Inflammatory macrophage treated with lipopolysaccharide for 4 hours (primary cell): Measurements from ENCODE around the gene CHID1.

Experiments used
- DNase-seq: peaks from one replicate; pipeline ENCODE4 v3.0.0-alpha.2; 2020

The CHID1 gene

DNA sequence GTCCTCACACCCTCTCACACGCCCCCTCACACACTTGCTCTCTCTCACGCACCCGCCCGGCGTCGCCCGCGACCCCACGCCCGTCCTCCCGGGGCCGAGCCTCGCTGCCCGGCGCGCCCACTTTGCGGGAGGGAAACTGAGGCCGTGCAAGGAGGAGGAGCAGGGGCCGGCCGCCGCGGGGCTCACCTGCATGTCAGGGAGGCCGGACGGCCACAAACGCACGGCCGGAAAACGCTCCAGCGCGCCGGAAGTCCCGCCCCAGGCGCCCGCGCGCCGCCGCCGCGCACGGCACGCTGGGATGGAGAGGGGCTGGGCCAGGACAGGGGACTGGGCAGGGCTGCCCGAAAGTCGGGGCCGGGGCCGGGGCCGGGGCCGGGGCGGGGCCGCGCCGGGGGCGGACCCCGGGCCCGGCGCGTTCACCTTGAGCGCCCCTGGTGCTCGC is at the start of gene CHID1:
TSS of gene CHID1 (minus strand) at position 222 of the 442 bp plus-strand sequence. CDS start 5,994 bp downstream, outside the sequence.
- DNase-seq = peak; percentile 74

DNA sequence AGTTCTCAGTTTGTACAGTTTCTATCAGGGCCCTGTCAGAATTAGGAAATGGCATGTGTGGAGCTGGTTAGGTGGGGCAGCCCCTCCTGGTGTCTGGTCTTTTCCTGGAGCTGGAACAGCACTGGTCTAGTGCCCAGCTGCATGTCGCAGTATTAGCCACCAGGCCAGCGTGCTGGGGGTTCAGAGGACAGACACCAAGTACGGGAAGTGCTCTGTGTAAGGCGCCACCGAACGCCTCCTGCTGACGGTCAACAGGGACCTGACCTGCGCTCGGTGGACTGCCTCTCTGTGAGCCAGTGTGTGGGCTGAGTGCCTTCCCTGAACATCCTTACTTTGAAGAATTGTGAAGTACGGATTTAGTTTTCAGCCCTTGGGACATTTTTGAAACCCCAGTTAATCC is 49.0 kb upstream of the CHID1 start:
- DNase-seq = no peak

DNA sequence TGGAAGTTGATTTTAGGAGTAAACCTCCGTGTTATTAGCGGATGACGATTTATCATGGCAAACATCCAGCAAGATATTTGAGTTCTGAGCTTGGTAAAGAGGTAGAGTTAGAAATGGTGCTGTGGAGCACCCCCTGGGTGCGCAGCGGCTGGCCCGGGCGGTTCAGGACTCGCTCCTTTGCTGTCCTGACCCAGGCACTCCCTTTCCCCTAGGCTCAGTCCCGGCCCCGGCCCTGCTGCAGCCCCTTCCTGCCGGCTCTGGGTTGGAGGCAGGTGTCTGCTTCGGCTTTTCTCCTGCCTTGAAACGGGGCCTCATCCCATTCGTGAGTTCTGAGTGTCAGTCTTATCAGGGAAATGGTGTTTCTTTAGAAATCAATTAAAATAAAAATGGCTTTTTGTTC is 48.4 kb upstream of the CHID1 start:
- no peak for DNase-seq

DNA sequence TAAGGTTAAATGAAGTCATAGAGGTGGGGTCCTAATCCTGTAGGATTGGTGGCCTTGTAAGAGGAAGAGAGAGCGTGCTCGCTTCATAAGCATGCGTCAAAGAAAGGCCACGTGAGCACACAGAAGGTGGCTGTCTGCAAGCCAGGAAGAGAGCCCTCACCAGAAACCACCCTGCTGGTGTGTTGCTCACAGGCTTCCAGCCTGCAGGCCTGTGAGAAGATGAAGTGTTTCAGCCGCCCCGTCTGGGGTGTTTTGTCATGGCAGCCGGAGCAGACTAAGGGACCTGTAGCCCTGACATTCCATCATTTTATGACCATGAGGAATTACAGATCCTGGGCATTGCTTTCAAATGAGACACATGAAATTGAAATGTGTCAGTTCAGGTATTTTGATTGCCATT is 47.5 kb upstream of the CHID1 start:
- DNase-seq = no peak

DNA sequence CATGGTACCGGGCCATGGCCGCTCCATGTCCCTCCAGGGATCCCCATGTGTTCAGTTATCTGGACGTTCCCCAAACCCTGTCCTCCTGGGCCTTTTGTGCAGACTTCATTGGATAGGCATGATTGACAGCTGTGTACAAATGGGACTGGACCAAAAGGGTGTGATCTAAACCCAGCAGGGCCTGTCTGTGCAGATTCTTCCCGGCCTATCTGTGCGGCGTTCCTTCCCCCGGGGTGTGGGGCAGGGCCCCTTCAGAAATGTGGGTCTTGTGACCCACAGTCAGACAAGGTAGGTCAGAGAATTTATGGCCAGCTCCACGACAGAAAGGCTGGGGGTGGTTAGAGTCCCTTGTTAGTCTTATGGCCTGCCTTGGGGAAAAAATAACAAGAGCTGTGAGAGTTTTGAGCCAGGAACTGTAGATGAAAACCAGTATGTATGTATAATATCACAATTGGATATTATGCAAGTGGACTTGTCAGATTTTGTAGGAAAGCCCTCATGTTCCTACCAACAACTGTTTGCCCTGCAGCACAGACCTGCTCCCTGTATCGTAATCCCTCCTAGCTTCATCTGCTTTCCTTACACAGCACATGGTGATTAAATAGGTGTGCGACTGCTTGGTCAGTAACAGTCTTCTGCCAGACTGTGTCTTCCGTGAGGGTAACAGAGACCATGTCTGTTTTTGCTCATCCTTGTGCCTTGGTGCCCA is 46.8 kb upstream of the CHID1 start:
- no peak for DNase-seq

DNA sequence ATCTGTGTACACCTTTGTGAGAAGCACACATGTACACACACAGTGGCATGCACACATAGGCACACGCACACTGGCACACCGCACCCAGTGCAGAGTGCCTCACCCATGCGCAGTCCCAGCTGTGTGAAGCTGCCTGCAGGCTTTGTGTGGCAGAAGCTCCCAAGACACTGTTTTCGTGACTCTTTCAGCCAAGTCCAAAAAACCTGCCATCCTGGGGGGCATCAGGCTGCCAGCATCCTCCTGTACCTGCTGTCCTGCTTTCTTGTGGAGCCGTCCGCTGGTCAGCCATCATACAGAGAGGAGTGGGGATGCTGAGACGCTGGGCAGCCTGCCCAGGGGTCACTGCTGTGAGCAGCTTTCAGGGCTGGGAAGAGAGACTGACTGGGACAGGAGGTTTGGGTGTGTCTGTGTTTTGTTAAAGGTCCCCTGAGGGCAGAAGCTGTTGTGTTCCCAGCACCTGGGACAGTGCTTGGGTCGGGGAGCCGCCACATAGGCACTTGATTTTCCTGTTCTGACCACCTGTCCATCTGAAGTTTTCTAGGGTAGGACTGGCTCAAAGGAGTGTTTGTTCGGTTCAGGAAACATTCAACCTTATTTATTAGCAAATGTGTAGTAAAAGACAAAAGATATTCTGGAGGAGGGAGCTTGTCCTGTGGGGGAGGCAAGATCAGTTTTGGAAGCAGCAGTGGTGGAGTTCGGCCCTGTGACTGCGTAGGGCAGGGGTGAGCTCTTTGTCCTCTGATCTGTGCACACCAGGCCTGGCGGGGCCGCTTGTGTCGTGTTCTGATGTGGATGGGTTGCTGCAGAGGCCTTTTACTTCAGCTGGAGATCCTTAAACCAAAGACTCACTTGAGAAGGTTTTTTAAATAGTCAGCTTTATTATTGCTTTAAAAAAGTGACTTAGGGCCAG is 44.8 kb upstream of the CHID1 start:
- DNase-seq = no peak

DNA sequence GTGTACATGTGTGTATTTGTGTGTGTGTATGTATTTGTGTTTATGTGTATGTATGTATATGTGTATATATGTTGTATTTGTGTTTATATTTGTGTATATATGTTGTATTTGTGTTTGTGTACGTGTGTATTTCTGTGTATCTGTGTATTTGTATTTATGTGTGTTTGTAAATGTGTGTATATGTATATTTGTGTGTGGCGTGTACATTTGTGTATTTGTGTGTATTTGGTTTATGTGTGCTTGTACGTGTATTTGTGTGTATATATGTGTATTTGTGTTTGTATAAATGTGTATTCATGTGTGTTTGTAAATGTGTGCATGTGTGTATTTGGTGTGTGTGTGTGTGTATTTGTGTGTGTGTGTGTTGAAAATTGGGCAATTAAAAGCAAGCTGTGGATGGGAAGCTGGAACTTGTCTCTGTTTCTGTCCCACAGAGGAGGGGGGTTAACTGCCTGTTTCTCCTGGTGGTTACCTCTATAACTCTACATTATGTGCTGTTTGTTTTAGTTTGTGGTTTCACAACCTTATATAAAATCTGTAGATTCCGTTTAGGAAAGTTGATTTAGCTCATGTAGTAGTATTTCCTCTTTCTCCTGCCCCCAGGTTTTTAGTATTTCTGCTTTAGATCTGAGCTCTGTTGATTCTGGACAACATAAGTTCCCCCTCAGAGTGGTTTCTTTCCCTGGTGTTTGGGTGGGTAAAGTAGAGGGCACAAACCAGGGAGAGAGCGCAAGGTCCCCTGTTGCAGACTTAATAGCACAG is 44.0 kb upstream of the CHID1 start:
- peak; percentile 35 for DNase-seq

DNA sequence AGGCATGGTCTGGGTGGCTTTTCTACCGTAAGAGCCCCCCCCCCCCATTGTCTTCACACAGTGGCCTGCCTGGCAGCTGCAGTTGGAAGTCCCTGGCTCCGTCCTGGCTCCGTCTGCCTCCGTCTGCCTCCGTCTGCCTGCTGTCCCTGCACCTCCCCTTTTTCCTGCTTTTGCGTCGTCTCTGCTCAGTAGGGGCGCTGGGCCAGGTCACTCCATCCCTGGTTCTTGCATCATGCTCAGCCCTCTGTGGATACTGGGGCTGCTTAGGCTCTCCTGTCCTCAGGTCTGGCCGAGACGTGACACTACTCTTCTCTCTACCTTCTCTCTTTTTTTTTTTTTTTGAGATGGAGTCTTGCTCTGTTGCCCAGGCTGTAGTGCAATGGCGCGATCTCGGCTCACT is 42.9 kb upstream of the CHID1 start:
- no peak for DNase-seq

DNA sequence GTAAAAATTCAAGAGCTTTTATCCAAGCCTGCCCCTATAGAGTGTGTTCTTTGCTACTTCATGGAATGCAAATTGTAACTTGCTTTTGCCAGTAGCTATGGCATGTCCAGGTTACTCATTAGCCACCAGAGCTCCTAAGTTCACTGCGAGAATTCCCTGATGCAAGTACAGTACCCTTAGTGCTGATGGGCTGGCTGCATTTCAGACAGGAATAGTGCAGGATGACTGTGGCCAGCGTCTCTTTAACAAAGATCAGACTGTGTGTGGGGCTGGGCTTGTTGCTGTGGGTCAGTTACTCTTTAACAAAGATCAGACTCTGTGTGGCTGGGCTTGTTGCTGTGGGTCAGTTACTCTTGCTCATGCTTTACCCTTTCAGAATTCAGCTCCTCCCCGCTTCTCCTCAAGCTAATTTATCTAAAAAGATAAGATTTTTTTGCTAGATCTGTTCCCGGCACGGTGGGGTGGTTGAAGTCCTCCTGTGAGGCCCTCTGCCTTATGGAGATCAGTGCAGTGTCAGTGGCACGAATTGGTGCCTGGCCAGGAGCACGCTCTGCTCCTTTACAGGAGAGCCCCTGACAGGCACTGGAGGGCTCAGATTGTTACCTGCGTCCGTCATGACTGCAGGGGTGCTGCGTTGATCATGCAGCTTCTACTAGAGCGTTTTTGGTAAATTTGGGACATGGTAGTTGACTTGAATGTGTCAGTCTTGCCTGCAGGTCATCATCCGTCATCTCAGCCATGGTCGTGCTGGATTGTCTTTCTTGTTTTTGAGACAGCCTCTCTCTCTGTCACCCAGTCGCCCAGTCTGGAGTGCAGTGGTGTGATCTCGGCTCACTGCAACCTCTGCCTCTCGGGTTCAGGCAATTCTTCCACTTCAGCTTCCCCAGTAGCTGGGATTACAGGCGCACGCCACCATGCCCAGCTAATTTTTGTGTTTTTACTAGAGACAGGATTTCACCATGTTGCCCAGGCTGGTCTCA is 42.1 kb upstream of the CHID1 start:
- no peak for DNase-seq

DNA sequence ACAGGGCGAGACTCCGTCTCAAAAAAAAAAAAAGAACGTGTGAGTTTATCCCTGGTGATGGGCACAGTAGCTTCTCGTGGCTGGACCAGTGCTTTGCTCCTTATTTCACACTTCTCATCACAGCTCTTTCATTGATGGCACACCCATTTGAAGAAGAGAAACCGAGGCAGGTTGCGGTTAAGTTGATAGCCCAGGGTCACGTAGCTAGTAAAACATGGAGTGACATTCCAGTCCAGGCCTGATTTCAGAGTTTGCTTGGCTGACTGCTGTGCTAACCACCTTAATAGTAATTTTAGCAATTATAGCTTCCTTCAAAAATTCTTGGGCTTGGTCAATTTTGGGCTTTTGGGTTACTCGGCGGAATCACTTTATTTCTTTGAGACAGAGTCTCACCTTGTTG is 40.9 kb upstream of the CHID1 start:
- no peak for DNase-seq

DNA sequence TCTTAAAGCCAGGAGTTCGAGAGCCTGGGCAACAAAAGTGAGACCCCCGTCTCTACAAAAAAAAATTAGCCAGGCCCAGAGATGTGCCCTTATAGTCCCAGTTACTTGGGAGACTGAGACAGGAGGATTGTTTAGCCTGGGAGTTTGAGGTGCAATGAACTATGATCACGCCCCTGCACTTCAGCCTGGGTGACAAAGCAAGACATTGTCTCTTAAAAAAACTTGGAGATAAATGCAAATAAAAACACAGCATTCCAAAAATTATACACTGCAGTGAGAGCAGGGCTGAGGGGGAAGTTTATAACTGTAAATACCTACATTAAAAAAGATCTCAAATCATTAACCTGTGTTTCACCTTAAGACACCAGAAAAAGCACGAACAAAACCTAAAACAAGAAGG is 37.1 kb upstream of the CHID1 start:
- no peak for DNase-seq

DNA sequence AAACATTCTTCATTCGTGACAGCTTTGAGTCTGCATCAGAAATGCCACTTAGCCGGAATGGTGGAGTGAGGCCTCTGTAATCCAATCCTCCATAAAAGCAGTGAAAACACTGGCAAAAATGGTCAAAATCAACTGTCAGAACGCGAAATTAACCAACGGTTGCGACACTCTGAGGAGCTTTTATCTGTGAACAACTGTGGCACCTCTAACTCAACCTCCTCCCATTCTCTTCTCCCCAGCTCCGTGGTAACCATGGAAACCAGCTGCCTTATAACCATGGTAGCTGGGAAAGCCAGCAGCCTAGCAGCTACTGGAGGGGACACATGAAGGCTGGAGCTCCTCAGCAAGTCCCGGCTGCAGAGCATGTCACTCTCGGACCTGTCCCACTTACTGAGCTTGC is 35.4 kb upstream of the CHID1 start:
- no peak for DNase-seq

DNA sequence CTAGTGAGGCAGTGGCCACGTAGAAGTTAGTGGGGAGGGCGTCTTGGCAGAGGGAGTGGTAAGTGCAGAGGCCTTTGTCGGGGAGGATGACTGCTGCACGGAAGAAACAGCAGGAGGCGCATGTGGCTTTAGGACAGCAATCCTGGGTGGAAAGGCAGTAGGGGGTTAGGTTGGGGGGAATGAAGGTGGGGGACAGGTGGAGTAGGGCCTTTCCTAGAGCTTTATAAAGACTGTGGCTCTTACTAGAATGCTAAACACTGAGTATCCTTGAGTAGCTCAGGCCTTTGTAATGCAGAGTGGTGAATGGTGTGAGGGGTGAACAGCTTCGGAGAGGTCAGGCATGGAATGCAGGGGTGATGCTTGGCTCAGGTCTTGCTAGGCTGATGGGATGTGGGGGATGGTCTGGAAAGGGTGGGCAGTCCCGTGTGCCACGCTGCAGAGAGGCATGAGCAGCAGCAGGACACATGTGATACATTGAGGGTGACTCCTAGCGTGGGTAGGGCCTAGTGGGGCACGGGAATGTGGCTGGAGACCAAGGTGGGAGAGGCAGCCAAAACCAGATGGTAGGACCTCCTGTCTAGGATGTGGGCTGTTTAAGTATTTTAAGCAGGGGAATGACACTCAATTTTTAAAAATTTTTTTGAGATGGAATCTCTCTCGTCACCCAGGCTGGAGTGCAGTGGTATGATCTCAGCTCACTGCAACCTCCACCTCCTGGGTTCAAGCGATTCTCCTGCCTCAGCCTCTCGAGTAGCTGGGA is 34.3 kb upstream of the CHID1 start:
- DNase-seq = no peak

DNA sequence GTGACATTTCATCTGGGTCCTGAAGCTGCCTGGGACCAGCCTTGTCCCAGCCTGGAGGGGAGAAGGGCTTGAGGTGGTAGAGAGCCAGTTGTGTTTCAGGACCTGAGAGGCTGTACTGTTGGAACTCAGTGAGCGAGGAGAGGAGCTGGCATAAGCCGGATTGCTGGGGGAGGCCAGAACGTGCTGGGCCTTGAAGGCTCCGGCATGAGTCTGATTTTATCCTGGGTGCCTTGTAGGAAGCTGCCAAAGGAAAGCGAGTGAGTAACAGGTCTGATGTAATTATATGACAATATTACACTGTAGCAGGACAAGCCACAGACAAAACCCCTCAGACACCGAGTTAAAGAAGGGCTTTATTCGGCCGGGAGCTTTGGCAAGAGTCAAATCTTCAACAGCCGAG is 32.2 kb upstream of the CHID1 start:
- peak; percentile 20 for DNase-seq

DNA sequence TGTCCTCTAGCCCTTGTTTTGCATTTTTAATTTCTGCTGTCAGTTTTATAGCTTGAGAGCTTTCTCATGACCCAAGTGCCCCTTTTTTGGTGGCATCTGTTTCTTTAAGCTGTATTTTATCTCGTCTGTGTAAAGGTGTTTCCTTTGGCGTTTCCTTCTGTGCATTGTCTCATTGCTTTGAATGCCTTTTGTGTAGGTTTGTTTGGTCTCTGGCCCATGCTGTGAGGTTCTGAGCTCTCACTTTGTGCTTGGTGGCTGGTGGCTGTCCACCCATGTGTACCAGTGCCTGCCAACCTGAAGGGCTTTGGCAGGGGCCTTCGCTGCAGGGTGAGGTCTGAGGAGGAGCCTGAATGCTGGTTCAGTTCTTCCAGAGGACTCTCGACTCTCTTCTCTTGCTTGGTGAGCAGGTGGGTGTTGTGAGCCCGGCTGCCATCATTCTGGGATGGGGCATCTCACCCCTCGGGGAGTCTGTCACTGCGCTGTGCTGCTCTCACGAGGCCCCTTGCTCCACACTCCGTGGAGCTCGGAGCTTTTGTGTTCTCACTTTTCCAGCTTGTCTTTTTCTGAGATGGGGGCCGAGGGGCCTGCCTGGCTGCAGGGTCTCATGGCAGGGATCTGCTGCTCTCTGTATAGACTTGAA is 30.0 kb upstream of the CHID1 start:
- DNase-seq = no peak

DNA sequence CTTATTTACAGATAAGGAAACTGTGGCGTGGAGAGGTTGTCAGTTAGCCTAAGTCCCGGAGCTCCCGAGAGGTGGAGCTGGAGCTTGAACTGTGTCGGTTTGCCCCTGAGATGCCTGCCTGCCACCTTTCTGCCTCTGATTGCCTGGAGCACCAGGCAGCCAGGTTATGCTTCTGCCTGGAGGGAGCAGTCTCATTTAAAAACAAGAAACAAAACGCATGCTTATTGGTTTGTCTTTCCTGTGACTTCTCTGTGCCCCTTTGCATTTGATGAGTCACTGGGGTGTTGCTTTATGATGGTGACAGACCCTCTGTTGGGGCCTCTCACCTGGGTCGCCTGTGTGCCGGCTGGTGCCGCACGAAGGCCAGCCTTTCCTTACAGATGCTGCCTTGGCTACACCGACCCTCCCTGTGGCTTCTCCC is 27.2 kb upstream of the CHID1 start:
- DNase-seq = no peak

DNA sequence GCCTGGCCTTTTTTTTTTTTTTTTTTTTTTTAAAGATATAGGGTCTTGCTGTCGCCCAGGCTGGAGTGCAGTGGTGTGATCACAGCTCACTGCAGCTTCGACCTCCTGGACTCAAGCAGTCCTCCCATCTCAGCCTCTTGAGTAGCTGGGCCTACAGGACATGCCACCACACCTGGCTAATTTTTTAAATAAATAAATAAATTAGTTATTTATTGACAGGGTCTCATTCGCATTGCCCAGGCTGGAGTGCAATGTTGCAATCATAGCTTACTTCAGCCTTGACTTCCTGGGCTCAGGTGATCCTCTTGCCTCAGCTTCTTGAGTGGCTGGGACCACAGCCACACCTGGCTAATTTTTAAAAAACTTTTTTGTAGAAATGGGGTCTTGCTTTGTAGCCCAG is 25.6 kb upstream of the CHID1 start:
- DNase-seq = no peak

DNA sequence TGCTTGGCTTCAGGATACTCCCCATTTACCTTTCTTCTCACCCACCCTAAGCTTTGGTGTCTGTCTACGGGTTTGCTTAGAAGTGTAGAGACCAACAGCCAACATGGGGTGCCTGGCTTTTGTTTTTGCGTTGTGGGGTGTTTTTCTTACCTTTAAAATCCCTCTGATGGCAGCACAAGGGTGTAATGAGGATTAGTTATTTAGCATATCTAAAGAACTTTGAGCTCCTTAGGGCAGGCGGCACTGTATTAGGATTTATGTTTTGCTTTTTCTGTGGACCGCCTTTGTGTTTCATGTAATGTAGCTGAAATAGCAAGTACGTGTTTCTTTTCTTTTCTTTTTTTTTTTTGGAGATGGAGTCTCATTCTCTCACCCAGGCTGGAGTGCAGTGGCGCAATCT is 23.9 kb upstream of the CHID1 start:
- no peak for DNase-seq

DNA sequence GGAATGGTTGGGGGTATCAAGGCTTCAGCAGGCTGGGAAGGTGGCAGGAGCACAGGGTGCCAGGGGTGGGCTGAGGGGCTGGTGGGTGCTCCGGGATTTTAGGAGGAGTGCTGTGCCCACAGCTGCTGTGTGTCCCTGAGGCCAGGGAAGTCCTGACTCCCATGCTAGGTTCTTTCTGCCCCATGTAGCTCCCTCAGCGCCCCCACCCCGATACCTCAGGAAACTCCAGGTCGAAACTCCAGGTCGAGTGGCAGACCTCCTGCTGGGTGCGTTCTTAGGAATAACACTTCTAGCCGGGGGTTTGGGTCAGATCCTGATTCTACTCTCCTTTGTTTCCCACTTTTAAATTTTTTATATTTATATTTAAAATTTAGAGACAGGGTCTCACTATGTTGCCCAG is 23.3 kb upstream of the CHID1 start:
- DNase-seq = no peak

DNA sequence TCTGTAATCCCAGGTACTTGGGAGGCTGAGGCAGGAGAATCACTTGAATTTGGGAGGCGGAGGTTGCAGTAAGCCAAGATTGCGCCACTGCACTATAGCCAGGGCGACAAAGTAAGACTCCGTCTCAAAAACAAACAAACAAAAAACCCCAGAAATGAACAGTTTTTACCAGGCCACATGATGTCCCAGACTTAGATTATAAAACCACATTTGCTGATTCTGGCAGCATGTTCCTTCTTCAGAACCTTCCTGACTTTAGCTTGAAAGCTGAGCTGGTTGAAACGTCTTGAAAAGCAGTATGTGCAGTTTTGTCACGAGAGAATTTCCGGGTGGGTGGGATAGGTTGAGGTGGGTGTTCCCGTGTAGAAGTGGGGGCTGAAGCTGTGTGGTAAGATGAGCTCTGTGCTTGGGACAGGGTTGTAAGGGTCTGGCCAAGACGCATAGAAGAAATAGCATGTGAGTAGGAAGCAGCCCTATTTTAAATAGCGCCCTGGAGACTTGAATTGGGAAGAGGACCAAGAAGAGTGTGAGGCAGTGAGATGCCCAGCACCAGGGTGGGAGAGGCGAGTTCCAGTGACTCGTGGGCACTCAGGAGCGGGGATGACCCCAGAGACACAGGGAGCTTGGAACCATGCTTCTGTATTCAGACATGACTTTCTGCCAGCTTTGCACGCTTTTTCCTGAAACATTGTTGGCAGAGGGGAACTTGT is 22.7 kb upstream of the CHID1 start:
- no peak for DNase-seq
